Measurements from ENCODE around the gene RGS3. TPM values are rescaled to one million over a fixed set of nuclear protein-coding genes. Genes with fewer than 3 reads are reported as not detected.
"Not testable (repeated sequence)": the region's sequence is repeated elsewhere in the genome, so short reads cannot be mapped to it uniquely, and the experiment has no call there.

The RGS3 gene
- total RNA-seq, 2 donors from 2014 or later = 170 to 202 TPM

- H3K36me3 ChIP-seq = no peaks in the 10 kb centered on the region
- no peak for ATAC-seq (ENCODE audit: insufficient number of reproducible peaks, low FRiP score, low read depth)
- no peak for TF ChIP-seq CTCF (IDR thresholded peaks at IDR 0.05)
Measured at GRCh38 chr9:113638490-113638889, 175.0 kb downstream of the RGS3 start.

DNA sequence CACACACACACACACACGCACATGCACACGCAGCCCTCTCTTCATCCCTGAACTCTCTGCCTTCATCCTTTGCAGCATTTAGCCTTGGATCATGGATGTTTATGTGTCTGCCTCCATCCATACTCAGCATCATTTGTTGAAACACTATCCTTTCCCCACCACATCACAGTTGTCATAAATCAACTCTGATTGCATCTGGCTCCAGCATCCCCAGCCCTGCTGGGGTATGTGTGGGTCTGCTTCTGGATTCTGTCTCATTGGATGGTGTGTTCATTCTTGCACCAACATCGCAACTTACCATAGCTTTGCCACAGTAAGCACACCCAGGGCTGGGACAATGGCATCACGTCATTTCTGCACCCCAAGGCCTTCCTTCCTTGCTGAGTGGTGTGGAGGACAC, 175.4 kb downstream of the RGS3 start:
- TF ChIP-seq CTCF (IDR thresholded peaks at IDR 0.05) = no peak
- Histone ChIP-seq H3K36me3 (no peaks in the 10 kb centered on the region), H3K27me3 (replicated peaks; ENCODE audit: insufficient read depth) (no peaks in the 10 kb centered on the region), H3K4me3 (no peak overlapping the region), H3K4me1 (ENCODE audit: control insufficient read depth in 1 of 2, low read depth in 2 of 2) (peaks cover 0 to 13% of the 10 kb centered on the region in 2 donors), H3K27ac (no peak overlapping the region), H3K9me3 (no peaks in the 10 kb centered on the region)
- ATAC-seq (ENCODE audit: insufficient number of reproducible peaks, low FRiP score, low read depth) (no peak), DNase-seq (ENCODE audit: low spot score) (no peak)

More at GRCh38 chr9:113638490-113638889, 175.0 kb downstream of the RGS3 start:
- no peak overlapping the region for H3K27ac ChIP-seq
- DNase-seq (ENCODE audit: low spot score) = no peak
- peaks cover 0 to 13% of the 10 kb centered on the region in 2 donors for H3K4me1 ChIP-seq (ENCODE audit: control insufficient read depth in 1 of 2, low read depth in 2 of 2)
- H3K9me3 ChIP-seq = no peaks in the 10 kb centered on the region
- H3K27me3 ChIP-seq (replicated peaks; ENCODE audit: insufficient read depth) = no peaks in the 10 kb centered on the region
- H3K4me3 ChIP-seq = no peak overlapping the region

GRCh38 chr9:113639411-113639970, 176.0 kb downstream of the RGS3 start:
- H3K4me3 ChIP-seq; H3K9me3 ChIP-seq; DNase-seq (ENCODE audit: low spot score); H3K27ac ChIP-seq; ATAC-seq (ENCODE audit: insufficient number of reproducible peaks, low FRiP score, low read depth); H3K27me3 ChIP-seq (replicated peaks; ENCODE audit: insufficient read depth); H3K36me3 ChIP-seq: not testable (repeated sequence)
- peaks cover 0 to 12% of the 10 kb centered on the region in 2 donors for H3K4me1 ChIP-seq (ENCODE audit: control insufficient read depth in 1 of 2, low read depth in 2 of 2)

DNA sequence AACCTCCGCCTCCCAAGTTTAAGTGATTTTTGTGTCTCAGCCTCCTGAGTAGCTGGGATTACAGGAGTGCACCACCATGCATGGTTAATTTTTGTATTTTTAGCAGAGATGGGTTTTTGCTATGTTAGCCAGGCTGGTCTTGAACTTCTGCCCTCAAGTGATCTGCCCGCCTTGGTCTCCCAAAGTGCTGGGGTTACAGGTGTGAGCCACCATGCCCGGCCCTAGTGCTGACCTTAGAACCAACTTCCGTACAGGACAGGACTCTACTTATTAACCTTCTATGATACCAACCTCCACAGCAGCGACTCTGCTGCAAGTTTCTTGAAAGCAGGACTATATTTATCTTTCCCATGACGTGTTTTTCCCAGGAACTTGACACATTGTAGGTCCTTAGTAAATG, 176.9 kb downstream of the RGS3 start:
- ATAC-seq (ENCODE audit: insufficient number of reproducible peaks, low FRiP score, low read depth) (no peak), DNase-seq (ENCODE audit: low spot score) (no peak)
- no peak overlapping the region for H3K4me3 ChIP-seq
- peaks cover 0 to 2% of the 10 kb centered on the region in 2 donors for H3K4me1 ChIP-seq (ENCODE audit: control insufficient read depth in 1 of 2, low read depth in 2 of 2)
- no peak for TF ChIP-seq CTCF (IDR thresholded peaks at IDR 0.05)
- H3K27me3 ChIP-seq (replicated peaks; ENCODE audit: insufficient read depth) = no peaks in the 10 kb centered on the region
- no peaks in the 10 kb centered on the region for H3K9me3 ChIP-seq
- no peaks in the 10 kb centered on the region for H3K36me3 ChIP-seq
- no peak overlapping the region for H3K27ac ChIP-seq

- Histone ChIP-seq H3K36me3 (no peaks in the 10 kb centered on the region), H3K9me3 (no peaks in the 10 kb centered on the region), H3K4me3 (no peak overlapping the region), H3K27ac (no peak overlapping the region), H3K4me1 (ENCODE audit: control insufficient read depth in 1 of 2, low read depth in 2 of 2) (no peaks in the 10 kb centered on the region), H3K27me3 (replicated peaks; ENCODE audit: insufficient read depth) (no peaks in the 10 kb centered on the region)
- TF ChIP-seq CTCF (IDR thresholded peaks at IDR 0.05) = no peak
- no peak for ATAC-seq (ENCODE audit: insufficient number of reproducible peaks, low FRiP score, low read depth)
- DNase-seq (ENCODE audit: low spot score) = no peak
Measured at GRCh38 chr9:113641100-113641885, 177.8 kb downstream of the RGS3 start.

All from thoracic aorta (tissue), 2 donors.